GM12865 (cell line): ENCODE measurements around the gene SLC16A14.
"Not testable (repeated sequence)": the region's sequence is repeated elsewhere in the genome, so short reads cannot be mapped to it uniquely, and the experiment has no call there.

Source experiments
- DNase-seq: peaks from one replicate; pipeline ENCODE4 v3.0.0; 2010; ENCODE audit warnings: low read depth
- H3K4me3 ChIP-seq: 2 replicates; pipeline ENCODE4 v1.5.1; 2011; ENCODE audit warnings: mild to moderate bottlenecking, low read depth, low read length, control low read depth
- CTCF ChIP-seq: IDR thresholded peaks from 2 replicates; pipeline ENCODE4 v1.5.1; 2011; ENCODE audit warnings: low read length, control low read depth, low read depth, inconsistent platforms; ENCODE audit not compliant: insufficient read depth; ENCODE audit errors: missing control alignments

SLC16A14 gene

GRCh38 chr2:230068651-230069055 lies at the start of gene SLC16A14:
SLC16A14 (minus strand) TSS chr2:230068924; CDS start chr2:230059352, 9,572 bp downstream.
- peak; percentile 28 for DNase-seq
- no peak for TF ChIP-seq CTCF
- peak within 1 kb of the TSS; percentile 79 for H3K4me3 ChIP-seq

- no peak for DNase-seq
- no peak for TF ChIP-seq CTCF
Observed at GRCh38 chr2:230106771-230107170, 38.0 kb upstream of the SLC16A14 start.

GRCh38 chr2:230101967-230102366 lies 33.2 kb upstream of the SLC16A14 start:
- H3K4me3 ChIP-seq, DNase-seq: not testable (repeated sequence)

More at GRCh38 chr2:230106771-230107170, 38.0 kb upstream of the SLC16A14 start:
- H3K4me3 ChIP-seq = no peak overlapping the region

GRCh38 chr2:230097841-230098240 lies 29.1 kb upstream of the SLC16A14 start:
- TF ChIP-seq CTCF = no peak
- DNase-seq = no peak
- H3K4me3 ChIP-seq = no peak overlapping the region

- H3K4me3 ChIP-seq = no peak overlapping the region
- no peak for TF ChIP-seq CTCF
- no peak for DNase-seq
Observed at GRCh38 chr2:230097424-230097823, 28.7 kb upstream of the SLC16A14 start.

- no peak for TF ChIP-seq CTCF
- DNase-seq = no peak
- H3K4me3 ChIP-seq = no peak overlapping the region
Observed at GRCh38 chr2:230090967-230091366, 22.2 kb upstream of the SLC16A14 start.

- DNase-seq = no peak
- no peak for TF ChIP-seq CTCF
- H3K4me3 ChIP-seq = no peak overlapping the region
Observed at GRCh38 chr2:230085201-230085600, 16.5 kb upstream of the SLC16A14 start.
